Small intestine (tissue), 7 donors: Measurements from ENCODE around the gene EIF4E1B. TPM values are rescaled to one million over a fixed set of nuclear protein-coding genes. Genes with fewer than 3 reads are reported as not detected.
A peak's percentile ranks its signal among the peaks of the same experiment; 100 is the strongest.

Source experiments
- DNase-seq, 2 donors: peaks; one replicate each; pipeline versions ENCODE4 v3.0.0 to v3.0.0-alpha.2; 2013
- FAIRE-seq: peaks from 2 replicates; lab custom pipeline; 2012; peaks lifted over from hg19 to GRCh38; lab: Jason Lieb, UNC
- H3K27ac ChIP-seq, 3 donors: one replicate each; pipeline ENCODE4 v1.5.1; 2013; ENCODE audit warnings: low read length in 2 of 3, mild to moderate bottlenecking in 2 of 3, control low read depth in 1 of 3, inconsistent platforms in 1 of 3, low read depth in 1 of 3, moderate library complexity in 1 of 3
- H3K27me3 ChIP-seq, 3 donors: one replicate each; pipeline ENCODE4 v1.6.1; 2013; ENCODE audit warnings: low read length in 3 of 3, inconsistent platforms in 1 of 3; ENCODE audit not compliant: control insufficient read depth in 3 of 3, insufficient read depth in 3 of 3
- H3K36me3 ChIP-seq, 3 donors: one replicate each; pipeline ENCODE4 v1.6.1; 2013; ENCODE audit warnings: low read length in 3 of 3, inconsistent platforms in 1 of 3, low read depth in 1 of 3, mild to moderate bottlenecking in 1 of 3, moderate library complexity in 1 of 3; ENCODE audit not compliant: control insufficient read depth in 3 of 3, insufficient read depth in 2 of 3
- H3K4me1 ChIP-seq, 3 donors: one replicate each; pipeline ENCODE4 v1.6.1; 2013; ENCODE audit warnings: low read length in 2 of 3, inconsistent platforms in 1 of 3, low read depth in 1 of 3, mild to moderate bottlenecking in 1 of 3, moderate library complexity in 1 of 3; ENCODE audit not compliant: control insufficient read depth in 3 of 3, insufficient read depth in 2 of 3
- H3K4me3 ChIP-seq, 3 donors: one replicate each; pipeline ENCODE4 v1.5.1; 2013; ENCODE audit warnings: low read length in 3 of 3, control low read depth in 1 of 3, inconsistent platforms in 1 of 3, low read depth in 1 of 3, mild to moderate bottlenecking in 1 of 3, moderate library complexity in 1 of 3
- H3K9me3 ChIP-seq, 2 donors: one replicate each; pipeline ENCODE4 v1.6.1; 2013; ENCODE audit warnings: low read depth in 1 of 2, low read length in 1 of 2; ENCODE audit not compliant: control insufficient read depth in 2 of 2, insufficient read depth in 1 of 2
- WGBS, 3 donors: extraction: QIAGEN DNeasy Blood & Tissue Kit; methylation state at CpG; one replicate each; pipeline ENCODE4 v1.1.7; 2013; 5-methylcytosine and 5-hydroxymethylcytosine counted together
- polyA plus RNA-seq, 4 donors: library from polyadenylated mRNA; stranded (reverse) in 3 of 4; unstranded in 1 of 4; fragments of 200-250 nt in 3 of 4; fragments of 120-200 nt in 1 of 4; gene quantifications; one replicate each; pipeline versions ENCODE4 v1.2.1 to v1.2.3, GENCODE V29; 2013
- donor health status: healthy with polysubstance abuse.
- donor health status: control.
- donor health status: control.
- donor health status: Bipolar disorder and iron deficiency.
- donor health status: healthy.

The EIF4E1B gene
- polyA plus RNA-seq, 4 donors, result 0.22 TPM; not detected in 3

GRCh38 chr5:176647843-176648473, 17.5 kb downstream of the EIF4E1B start:
- DNase-seq (peak; percentile 49 to 70), FAIRE-seq (no peak)
- Histone ChIP-seq H3K27ac (peak overlapping the region in 2 of 3 donors; percentile 45 to 63), H3K4me1 (peaks cover 0 to 9% (median 3%) of the 10 kb centered on the region in 3 donors), H3K27me3 (peaks cover 0 to 3% (median 0%) of the 10 kb centered on the region in 3 donors), H3K36me3 (peaks cover 0 to 9% (median 2%) of the 10 kb centered on the region in 3 donors), H3K9me3 (no peaks in the 10 kb centered on the region), H3K4me3 (peak overlapping the region; percentile 53 to 71 (median 59))
- WGBS, 3 donors, result 5 to 17% (median 13%) methylated on average over 20 of the region's 20 CpGs

GRCh38 chr5:176648474-176649194, 18.2 kb downstream of the EIF4E1B start:
- FAIRE-seq, result no peak
- H3K4me3 ChIP-seq, result peak overlapping the region in 1 of 3 donors; percentile 71
- no peak for DNase-seq
- H3K4me1 ChIP-seq, result peaks cover 0 to 9% (median 3%) of the 10 kb centered on the region in 3 donors
- 61 to 77% (median 73%) methylated on average over 13 to 15 of the region's 15 CpGs for WGBS, 3 donors
- no peak overlapping the region for H3K27ac ChIP-seq
- H3K27me3 ChIP-seq, result peaks cover 0 to 3% (median 0%) of the 10 kb centered on the region in 3 donors
- peaks cover 0 to 15% (median 2%) of the 10 kb centered on the region in 3 donors for H3K36me3 ChIP-seq
- H3K9me3 ChIP-seq, result no peaks in the 10 kb centered on the region

- 73 to 79% (median 76%) methylated on average over 8 of the region's 8 CpGs for WGBS, 3 donors
- FAIRE-seq (no peak), DNase-seq (no peak)
- Histone ChIP-seq H3K36me3 (peaks cover 0 to 32% (median 2%) of the 10 kb centered on the region in 3 donors), H3K9me3 (no peaks in the 10 kb centered on the region), H3K4me3 (no peak overlapping the region), H3K4me1 (peaks cover 0 to 9% (median 3%) of the 10 kb centered on the region in 3 donors), H3K27me3 (no peaks in the 10 kb centered on the region), H3K27ac (no peak overlapping the region)
Observed at GRCh38 chr5:176650354-176650884, 19.9 kb downstream of the EIF4E1B start.

- Histone ChIP-seq H3K27ac (no peak overlapping the region), H3K27me3 (no peaks in the 10 kb centered on the region), H3K4me3 (no peak overlapping the region), H3K36me3 (peaks cover 0 to 43% (median 2%) of the 10 kb centered on the region in 3 donors), H3K9me3 (no peaks in the 10 kb centered on the region), H3K4me1 (peaks cover 0 to 8% (median 3%) of the 10 kb centered on the region in 3 donors)
- 87 to 97% (median 93%) methylated on average over 17 of the region's 17 CpGs for WGBS, 3 donors
- DNase-seq, result no peak
- no peak for FAIRE-seq
Observed at GRCh38 chr5:176651472-176651980, 21.1 kb downstream of the EIF4E1B start.

GRCh38 chr5:176652136-176652535, 21.7 kb downstream of the EIF4E1B start:
- H3K36me3 ChIP-seq, result peaks cover 0 to 49% (median 2%) of the 10 kb centered on the region in 3 donors
- H3K4me3 ChIP-seq, result no peak overlapping the region
- no peak overlapping the region for H3K27ac ChIP-seq
- FAIRE-seq (no peak), DNase-seq (no peak)
- no peaks in the 10 kb centered on the region for H3K27me3 ChIP-seq
- H3K4me1 ChIP-seq, result peaks cover 0 to 6% (median 3%) of the 10 kb centered on the region in 3 donors
- WGBS, 3 donors, result 82 to 86% (median 85%) methylated on average over 8 of the region's 8 CpGs
- H3K9me3 ChIP-seq, result no peaks in the 10 kb centered on the region

GRCh38 chr5:176653401-176654385, 23.2 kb downstream of the EIF4E1B start:
- Histone ChIP-seq H3K9me3 (no peaks in the 10 kb centered on the region), H3K36me3 (peaks cover 0 to 57% (median 2%) of the 10 kb centered on the region in 3 donors), H3K4me3 (no peak overlapping the region), H3K27ac (no peak overlapping the region), H3K4me1 (peaks cover under 1 to 6% (median 4%) of the 10 kb centered on the region in 3 donors), H3K27me3 (no peaks in the 10 kb centered on the region)
- whole genome bisulfite sequencing, 3 donors, result 72 to 77% (median 74%) methylated on average over 18 of the region's 18 CpGs
- DNase-seq, result peak in 1 of 2 donors; percentile 27
- FAIRE-seq, result no peak

GRCh38 chr5:176654856-176655255, 24.4 kb downstream of the EIF4E1B start:
- Histone ChIP-seq H3K36me3 (peaks cover 0 to 57% (median 2%) of the 10 kb centered on the region in 3 donors), H3K9me3 (no peaks in the 10 kb centered on the region), H3K27ac (no peak overlapping the region), H3K4me1 (peaks cover 5 to 7% (median 5%) of the 10 kb centered on the region in 3 donors), H3K4me3 (no peak overlapping the region), H3K27me3 (no peaks in the 10 kb centered on the region)
- WGBS, 3 donors, result 94 to 97% (median 96%) methylated on average over 14 of the region's 14 CpGs
- no peak for DNase-seq
- FAIRE-seq, result no peak
